GM18505 (cell line): Measurements from ENCODE around the gene CHML.
"Not testable (repeated sequence)": the region's sequence is repeated elsewhere in the genome, so short reads cannot be mapped to it uniquely, and the experiment has no call there.

Source experiments
- ATAC-seq: cut with Tn5 transposase; IDR thresholded peaks from one replicate; pipeline ENCODE4 v1.9.1; 2021; ENCODE audit not compliant: unreplicated experiment
- POLR2A ChIP-seq: IDR thresholded peaks from 4 replicates; pipeline ENCODE4 v1.6.1; 2011; ENCODE audit warnings: borderline replicate concordance; ENCODE audit not compliant: insufficient read depth, insufficient read length; ENCODE audit errors: extremely low read depth

The CHML gene

DNA sequence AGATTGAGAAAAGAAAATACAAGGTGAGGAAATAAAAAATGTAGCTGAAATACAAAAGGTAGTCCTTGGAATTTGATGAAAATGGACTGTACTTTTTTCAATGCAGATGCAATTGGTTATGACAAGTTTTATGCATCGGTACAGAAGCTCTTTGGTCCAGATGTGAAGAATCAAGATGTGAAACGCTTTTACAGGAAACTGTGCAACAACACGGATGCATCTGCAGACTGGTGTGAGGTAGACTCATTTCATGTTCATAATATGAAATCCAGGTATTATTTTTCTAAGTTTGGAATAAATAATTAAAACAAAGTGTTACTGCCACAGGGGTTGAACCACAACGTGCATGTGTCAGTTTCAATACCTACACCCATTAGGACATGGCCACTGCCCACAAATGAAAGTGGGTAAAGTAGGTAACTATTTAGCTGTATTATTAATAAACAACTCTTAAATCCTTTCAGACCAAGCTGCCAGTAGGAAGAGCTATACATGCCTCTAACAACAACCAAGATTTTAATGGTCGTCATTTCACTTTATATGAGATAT lies 20.3 kb upstream of the CHML start:
- no peak for ATAC-seq
- no peak for TF ChIP-seq POLR2A

GRCh38 chr1:241659016-241659415 lies 18.8 kb upstream of the CHML start:
- not testable (repeated sequence) for ATAC-seq

DNA sequence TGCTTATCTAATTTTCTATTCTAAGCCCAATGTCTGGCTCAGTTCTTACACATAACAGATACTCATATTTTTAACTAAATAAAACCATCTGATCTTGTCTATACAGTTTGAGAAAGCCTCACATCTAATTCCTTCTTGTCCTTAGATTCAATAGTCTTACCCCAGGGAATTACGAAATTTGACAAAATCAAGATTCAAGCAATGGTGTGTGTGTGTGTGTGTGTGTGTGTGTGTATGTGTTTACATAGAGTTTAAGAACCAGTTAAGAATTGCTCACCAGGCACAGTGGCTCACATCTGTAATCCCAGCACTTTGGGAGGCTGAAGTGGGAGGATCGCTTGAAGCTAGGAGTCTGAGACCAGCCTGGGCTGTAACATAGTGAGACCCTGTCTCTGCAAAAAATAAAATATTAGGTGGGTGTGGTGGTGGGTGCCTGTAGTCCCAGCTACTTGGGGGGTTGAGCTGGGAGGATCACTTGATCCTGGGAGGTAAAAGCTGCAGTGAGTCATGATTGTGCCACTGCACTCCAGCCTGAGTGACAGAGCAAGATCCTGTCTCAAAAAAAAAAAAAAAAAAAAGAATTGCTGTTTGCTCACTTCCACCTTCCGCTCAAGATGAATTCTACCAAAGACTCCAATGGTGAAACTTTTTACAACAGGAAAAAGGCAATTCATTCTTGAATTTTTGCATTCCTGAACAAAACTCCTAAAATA lies 18.1 kb upstream of the CHML start:
- no peak for ATAC-seq
- TF ChIP-seq POLR2A: no peak

- TF ChIP-seq POLR2A: no peak
Observed at GRCh38 chr1:241654641-241655040, 14.5 kb upstream of the CHML start.

GRCh38 chr1:241654019-241654418 lies 13.8 kb upstream of the CHML start:
- ATAC-seq: no peak
- TF ChIP-seq POLR2A: no peak

More at GRCh38 chr1:241654641-241655040, 14.5 kb upstream of the CHML start:
- ATAC-seq: no peak

- no peak for TF ChIP-seq POLR2A
- no peak for ATAC-seq
Observed at GRCh38 chr1:241652012-241652411, 11.8 kb upstream of the CHML start, which contains the start of gene WDR64. Gene WDR64, plus strand, starts transcription at chr1:241652281. Its CDS starts 204 bp downstream, at chr1:241652485.

GRCh38 chr1:241648159-241648558 lies 8.0 kb upstream of the CHML start:
- ATAC-seq: no peak
- TF ChIP-seq POLR2A: no peak

- ATAC-seq: no peak
- no peak for TF ChIP-seq POLR2A
Observed at GRCh38 chr1:241647658-241648057, 7.5 kb upstream of the CHML start.

- TF ChIP-seq POLR2A: no peak
- no peak for ATAC-seq
Observed at GRCh38 chr1:241646201-241646600, 6.0 kb upstream of the CHML start.

DNA sequence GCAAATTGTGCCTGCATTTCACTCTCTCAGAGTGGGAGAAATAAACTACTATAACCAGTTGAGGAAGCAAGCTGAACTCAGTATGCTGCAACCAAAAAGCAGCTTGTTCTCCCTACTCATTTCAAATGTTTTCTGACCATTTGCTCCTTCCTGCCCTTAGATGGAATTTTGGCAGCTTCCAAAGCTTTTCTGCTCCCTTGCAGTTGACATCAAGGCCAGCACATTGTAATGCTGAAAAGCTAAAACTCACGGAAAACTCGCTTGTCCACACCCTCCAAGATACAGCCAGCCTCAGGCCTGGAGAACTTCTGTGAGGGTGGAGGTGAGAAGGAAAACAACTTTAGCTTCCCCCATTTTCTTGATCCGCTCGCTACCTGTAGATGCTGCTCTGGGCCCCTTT lies 5.0 kb upstream of the CHML start:
- no peak for TF ChIP-seq POLR2A
- ATAC-seq: no peak

DNA sequence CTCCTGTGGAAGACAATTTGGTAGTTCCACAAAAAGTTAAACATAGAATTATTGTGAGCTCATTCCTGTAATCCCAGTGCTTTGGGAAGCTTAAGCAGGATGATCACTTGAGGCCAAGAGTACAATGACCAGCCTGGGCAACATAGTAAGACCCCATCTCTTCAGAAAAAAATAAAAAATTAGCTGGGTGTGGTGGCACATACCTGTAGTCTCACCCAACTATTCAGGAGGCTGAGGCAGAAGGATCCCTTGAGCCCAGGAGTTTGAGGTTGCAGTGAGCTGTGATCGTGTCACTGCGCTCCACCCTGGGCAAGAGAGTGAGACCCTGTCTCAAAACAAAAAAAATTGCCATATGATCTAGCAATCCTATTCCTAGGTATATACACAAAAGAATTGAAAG lies 4.1 kb upstream of the CHML start:
- no peak for TF ChIP-seq POLR2A
- no peak for ATAC-seq

DNA sequence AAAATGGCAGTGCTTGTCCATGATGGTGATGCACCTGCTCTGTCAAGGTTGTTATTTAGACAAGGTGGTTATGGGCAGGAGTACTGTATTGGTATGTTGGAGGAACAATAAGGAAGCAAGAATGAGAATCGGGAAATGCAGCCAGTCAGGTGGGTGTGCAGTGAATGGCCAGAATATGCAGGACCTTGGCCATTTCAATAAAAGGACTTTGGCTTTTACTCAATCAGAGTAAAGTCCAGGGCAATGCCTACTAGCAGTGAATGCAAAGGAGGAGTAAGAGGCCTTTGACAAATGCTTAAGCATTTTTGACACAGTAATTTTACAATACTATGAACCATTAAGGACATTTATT lies 2.4 kb upstream of the CHML start:
- ATAC-seq: no peak
- no peak for TF ChIP-seq POLR2A

DNA sequence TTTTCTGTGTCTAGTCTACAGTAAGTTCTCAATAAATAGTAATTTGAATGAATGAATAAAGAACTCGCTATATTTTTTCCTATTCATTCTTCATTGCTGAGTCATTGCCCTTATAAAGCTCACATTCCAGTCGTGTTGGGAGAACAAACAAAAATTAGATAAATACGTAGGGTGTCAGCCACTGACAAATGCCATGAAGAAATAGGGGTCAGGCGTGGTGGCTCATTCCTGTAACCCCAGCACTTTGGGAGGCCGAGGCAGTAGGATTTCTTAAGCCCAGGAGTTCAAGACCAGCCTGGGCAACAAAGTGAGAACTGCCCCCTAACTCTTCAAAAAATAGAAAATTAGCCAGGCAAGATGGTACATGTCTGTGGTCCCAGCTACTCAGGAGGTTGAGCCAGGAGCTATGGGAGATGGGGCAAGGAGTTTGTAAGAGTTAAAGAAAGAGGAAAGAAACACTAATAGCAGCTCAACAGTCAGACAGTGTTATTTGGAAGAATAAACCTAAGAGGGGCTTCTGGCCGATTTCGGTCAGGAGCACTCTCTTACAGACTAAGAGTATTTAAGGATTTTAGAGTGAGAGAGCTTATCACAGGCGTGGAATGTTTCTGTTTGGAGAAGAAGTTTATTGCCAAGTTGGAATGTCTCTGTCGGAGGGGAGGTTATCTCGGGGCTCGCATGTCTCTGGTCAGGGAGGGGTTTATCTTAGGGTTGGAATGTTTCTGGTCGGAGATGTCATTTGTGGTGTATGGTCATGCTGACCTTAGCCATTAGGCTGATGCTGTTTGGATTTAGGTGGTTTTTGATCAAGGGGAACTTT lies 1.8 kb upstream of the CHML start:
- no peak for ATAC-seq
- TF ChIP-seq POLR2A: no peak
